Neural cell (in vitro differentiated cells): ENCODE data around the gene PRKG1. TPM values are rescaled to one million over a fixed set of nuclear protein-coding genes. Genes with fewer than 3 reads are reported as not detected.

Source experiments
- H2AFZ ChIP-seq: fragments of 200-600, 300-800 bp; sonication (generic), shearing (Covaris generic); 2 replicates; pipeline ENCODE4 v1.6.0; 2014; ENCODE audit warnings: low read depth, mild to moderate bottlenecking, antibody characterized with exemption, low read length, moderate library complexity
- H3F3A ChIP-seq: fragments of 200-600 bp; shearing (Covaris generic); 2 replicates; pipeline ENCODE4 v1.6.1; 2016; ENCODE audit warnings: mild to moderate bottlenecking, moderate library complexity, mixed read lengths, antibody characterized with exemption, low read length; ENCODE audit not compliant: insufficient read depth, poor library complexity, severe bottlenecking
- H3K27ac ChIP-seq: fragments of 200-600, 300-800 bp; sonication (generic), shearing (Covaris generic); 2 replicates; pipeline ENCODE4 v1.5.1; 2014; ENCODE audit warnings: mild to moderate bottlenecking, low read length, moderate library complexity
- H3K27me3 ChIP-seq: fragments of 300-800, 200-600 bp; sonication (generic), shearing (Covaris generic); 2 replicates; pipeline ENCODE4 v1.6.0; 2014; ENCODE audit warnings: mild to moderate bottlenecking, low read depth, low read length, moderate library complexity; ENCODE audit not compliant: insufficient read depth
- H3K36me3 ChIP-seq: fragments of 300-800, 200-600 bp; sonication (generic), shearing (Covaris generic); 2 replicates; pipeline ENCODE4 v1.5.1; 2014; ENCODE audit warnings: mild to moderate bottlenecking, antibody characterized with exemption, low read length, moderate library complexity; ENCODE audit not compliant: insufficient read depth
- H3K4me2 ChIP-seq: fragments of 300-800, 200-600 bp; sonication (generic), shearing (Covaris generic); 2 replicates; pipeline ENCODE4 v1.6.0; 2014; ENCODE audit warnings: mild to moderate bottlenecking, low read length
- H3K4me3 ChIP-seq: fragments of 300-800, 200-600 bp; sonication (generic), shearing (Covaris generic); 2 replicates; pipeline ENCODE4 v1.5.1; 2014; ENCODE audit warnings: mild to moderate bottlenecking, low read length, moderate library complexity
- H3K79me2 ChIP-seq: fragments of 200-600 bp; shearing (Covaris generic); replicated peaks from 2 replicates; pipeline ENCODE4 v1.6.0; 2014; ENCODE audit warnings: mild to moderate bottlenecking, low read length, moderate library complexity; ENCODE audit not compliant: insufficient read depth
- H3K9ac ChIP-seq: fragments of 300-800, 200-600 bp; sonication (generic), shearing (Covaris generic); 2 replicates; pipeline ENCODE4 v1.6.1; 2016; ENCODE audit warnings: mild to moderate bottlenecking, low read length, mixed read lengths
- H3K9me2 ChIP-seq: fragments of 200-600 bp; shearing (Covaris generic); 2 replicates; pipeline ENCODE4 v1.6.1; 2016; ENCODE audit warnings: mild to moderate bottlenecking, low read length, mixed read lengths; ENCODE audit not compliant: insufficient read depth
- H3K9me3 ChIP-seq: fragments of 200-600, 300-800 bp; sonication (generic), shearing (Covaris generic); 2 replicates; pipeline ENCODE4 v1.6.1; 2016; ENCODE audit warnings: mild to moderate bottlenecking, mixed run types, low read length, moderate library complexity, mixed read lengths
- H4K20me1 ChIP-seq: fragments of 200-600 bp; shearing (Covaris generic); 2 replicates; pipeline ENCODE4 v1.6.1; 2016; ENCODE audit warnings: mild to moderate bottlenecking, mixed run types; ENCODE audit not compliant: insufficient read depth
- CTCF ChIP-seq: fragments of 450-650 bp; IDR thresholded peaks from 2 replicates; pipeline ENCODE4 v1.5.1; 2014; ENCODE audit warnings: antibody characterized with exemption, mild to moderate bottlenecking, moderate library complexity; ENCODE audit not compliant: poor library complexity, severe bottlenecking
- EP300 ChIP-seq: fragments of 450-650 bp; conservative IDR thresholded peaks from 2 replicates; pipeline ENCODE4 v1.6.1; 2014; ENCODE audit warnings: antibody characterized with exemption, mild to moderate bottlenecking, moderate library complexity; ENCODE audit not compliant: poor library complexity, severe bottlenecking
- EZH2 ChIP-seq: fragments of 200-600, 300-800 bp; shearing (Covaris generic), sonication (generic); IDR thresholded peaks from 2 replicates; pipeline ENCODE4 v1.6.1; 2014; ENCODE audit warnings: antibody characterized with exemption, low read length, borderline replicate concordance, mild to moderate bottlenecking; ENCODE audit not compliant: insufficient read depth, poor library complexity, severe bottlenecking
- MXI1 ChIP-seq: fragments of 450-650 bp; conservative IDR thresholded peaks from 2 replicates; pipeline ENCODE4 v1.6.1; 2014; ENCODE audit warnings: antibody characterized with exemption, mild to moderate bottlenecking; ENCODE audit not compliant: poor library complexity, severe bottlenecking
- POLR2AphosphoS5 ChIP-seq: IDR thresholded peaks from 2 replicates; pipeline ENCODE4 v1.6.1; 2012
- RAD21 ChIP-seq: fragments of 450-650 bp; conservative IDR thresholded peaks from 2 replicates; pipeline ENCODE4 v1.6.1; 2014; ENCODE audit warnings: antibody characterized with exemption, mild to moderate bottlenecking, moderate library complexity
- REST ChIP-seq: IDR thresholded peaks from 2 replicates; pipeline ENCODE4 v1.6.1; 2012; ENCODE audit warnings: borderline replicate concordance
- SMC3 ChIP-seq: fragments of 450-650 bp; conservative IDR thresholded peaks from 2 replicates; pipeline ENCODE4 v1.6.1; 2014; ENCODE audit warnings: antibody characterized with exemption, mild to moderate bottlenecking, moderate library complexity; ENCODE audit not compliant: poor library complexity
- TAF1 ChIP-seq: IDR thresholded peaks from 2 replicates; pipeline ENCODE4 v1.6.1; 2012; ENCODE audit warnings: low read depth
- polyA plus RNA-seq: library from polyadenylated mRNA; depleted of rRNA; stranded (reverse); fragments of >200 nt; gene quantifications from 2 replicates; pipeline ENCODE4 v1.2.3, GENCODE V29; 2014

The PRKG1 gene
- polyA plus RNA-seq, 1 donor from 2014 or later, result 2.2 TPM

- H3K36me3 ChIP-seq, result no peaks in the 10 kb centered on the region
- H3K9me3 ChIP-seq, result no peaks in the 10 kb centered on the region
- no peaks in the 10 kb centered on the region for H4K20me1 ChIP-seq
- H3K9ac ChIP-seq, result no peak overlapping the region
- no peaks in the 10 kb centered on the region for H3K79me2 ChIP-seq
- H3K9me2 ChIP-seq, result no peaks in the 10 kb centered on the region
- H3K4me2 ChIP-seq, result no peak overlapping the region
- no peaks in the 10 kb centered on the region for H3K27me3 ChIP-seq
- no peak overlapping the region for H3K4me3 ChIP-seq
- H3F3A ChIP-seq, result no peaks in the 10 kb centered on the region
- TF ChIP-seq SMC3 (no peak), POLR2AphosphoS5 (no peak), REST (no peak), CTCF (no peak), MXI1 (no peak), RAD21 (no peak), EP300 (no peak), TAF1 (no peak), EZH2 (no peak)
- no peak overlapping the region for H2AFZ ChIP-seq
- H3K27ac ChIP-seq, result no peak overlapping the region
Observed at GRCh38 chr10:51031950-51032349, 42.3 kb upstream of the PRKG1 start.

GRCh38 chr10:51034769-51035168 is 39.5 kb upstream of the PRKG1 start:
- H3K9ac ChIP-seq, result no peak overlapping the region
- no peaks in the 10 kb centered on the region for H3F3A ChIP-seq
- H3K79me2 ChIP-seq, result no peaks in the 10 kb centered on the region
- H3K27ac ChIP-seq, result no peak overlapping the region
- no peaks in the 10 kb centered on the region for H3K27me3 ChIP-seq
- TF ChIP-seq EZH2 (no peak), CTCF (no peak), MXI1 (no peak), RAD21 (no peak)
- H3K4me2 ChIP-seq, result no peak overlapping the region
- no peaks in the 10 kb centered on the region for H4K20me1 ChIP-seq
- H3K9me3 ChIP-seq, result no peaks in the 10 kb centered on the region
- H3K9me2 ChIP-seq, result no peaks in the 10 kb centered on the region
- no peaks in the 10 kb centered on the region for H3K36me3 ChIP-seq
- no peak overlapping the region for H2AFZ ChIP-seq
- no peak overlapping the region for H3K4me3 ChIP-seq
